ENCODE measurements around the gene C2CD5. TPM values are rescaled to one million over a fixed set of nuclear protein-coding genes. Genes with fewer than 3 reads are reported as not detected.

The C2CD5 gene
- polyA plus RNA-seq, 1 of the 3 experiments (the other 2 are of a cell fraction): 9.2 TPM

GRCh38 chr12:22525426-22525825 is 18.9 kb downstream of the C2CD5 start:
- Histone ChIP-seq H3F3A (replicated peaks; ENCODE audit: insufficient read depth) (peaks cover 39% of the 10 kb centered on the region), H3K9ac (peak overlapping the region; percentile 45; the same call in 1 of the 2 replicates), H4K20me1 (ENCODE audit: insufficient read depth) (no peaks in the 10 kb centered on the region), H3K4me1 (ENCODE audit: control insufficient read depth in 1 of 2, insufficient read depth in 2 of 2, low read depth in 1 of 2, low read length in 1 of 2) (peaks cover 0 to 43% of the 10 kb centered on the region in 2 experiments; a peak in 3 of 4 replicates), H3K4me3 (ENCODE audit: low read depth in 2 of 2, low read length in 1 of 2) (no peak overlapping the region), H3K36me3 (replicated peaks in 1 of 2; ENCODE audit: control insufficient read depth in 1 of 2, insufficient read depth in 2 of 2, low read length in 1 of 2) (peaks cover 24 to 31% of the 10 kb centered on the region in 2 experiments), H3K27me3 (ENCODE audit: insufficient read depth) (no peaks in the 10 kb centered on the region), H3K9me3 (no peaks in the 10 kb centered on the region), H3K9me2 (no peaks in the 10 kb centered on the region), H3K4me2 (peak overlapping the region; percentile 36; the same call in 1 of the 2 replicates), H2AFZ (ENCODE audit: low read depth) (no peak overlapping the region), H3K79me2 (ENCODE audit: insufficient read depth) (peaks cover 11% of the 10 kb centered on the region; the same call in 1 of the 2 replicates), H3K27ac (ENCODE audit: low read depth in 2 of 2, low read length in 1 of 2) (peak overlapping the region in 1 of 2 experiments; percentile 72)
- peak in 1 of 2 experiments; percentile 50; a peak in 1 of 4 replicates for TF ChIP-seq EP300 (IDR thresholded peaks at IDR 0.05; ENCODE audit: borderline replicate concordance in 1 of 2, low read depth in 1 of 2, low read length in 1 of 2)
- TF ChIP-seq JUND (IDR thresholded peaks at IDR 0.05): peak; percentile 45
- TF ChIP-seq, protein P1, sequence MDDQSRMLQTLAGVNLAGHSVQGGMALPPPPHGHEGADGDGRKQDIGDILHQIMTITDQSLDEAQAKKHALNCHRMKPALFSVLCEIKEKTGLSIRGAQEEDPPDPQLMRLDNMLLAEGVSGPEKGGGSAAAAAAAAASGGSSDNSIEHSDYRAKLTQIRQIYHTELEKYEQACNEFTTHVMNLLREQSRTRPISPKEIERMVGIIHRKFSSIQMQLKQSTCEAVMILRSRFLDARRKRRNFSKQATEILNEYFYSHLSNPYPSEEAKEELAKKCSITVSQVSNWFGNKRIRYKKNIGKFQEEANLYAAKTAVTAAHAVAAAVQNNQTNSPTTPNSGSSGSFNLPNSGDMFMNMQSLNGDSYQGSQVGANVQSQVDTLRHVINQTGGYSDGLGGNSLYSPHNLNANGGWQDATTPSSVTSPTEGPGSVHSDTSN (IDR thresholded peaks at IDR 0.05): peak; percentile 88
- no peak for TF ChIP-seq RFX5 (IDR thresholded peaks at IDR 0.05; ENCODE audit: low read length)
- peak; percentile 20; the same call in 1 of the 2 replicates for TF ChIP-seq FOSL2 (IDR thresholded peaks at IDR 0.05; ENCODE audit: borderline replicate concordance, low read depth)
- TF ChIP-seq TEAD4 (IDR thresholded peaks at IDR 0.05; ENCODE audit: borderline replicate concordance, insufficient read depth): no peak
- peak; percentile 53; the same call in 1 of the 2 replicates for TF ChIP-seq TCF12 (IDR thresholded peaks at IDR 0.05)
- DNase-seq: no peak
- ChIA-PET CTCF (interaction anchor here (1.0 to 1.2 kb wide), 2 partner anchors 10 to 66 kb away, joined by 3 read pairs; no protein-coding TSS in a partner anchor), POLR2A (no interaction called here)
- WGBS (ENCODE audit: low lambda C conversion rate): 41% methylated on average over 2 of the region's 2 CpGs

- Histone ChIP-seq H3K4me3 (ENCODE audit: low read depth in 2 of 2, low read length in 1 of 2) (no peak overlapping the region), H3F3A (replicated peaks; ENCODE audit: insufficient read depth) (peaks cover 4% of the 10 kb centered on the region), H3K36me3 (replicated peaks in 1 of 2; ENCODE audit: control insufficient read depth in 1 of 2, insufficient read depth in 2 of 2, low read length in 1 of 2) (peaks cover 37 to 38% of the 10 kb centered on the region in 2 experiments), H3K4me2 (no peak overlapping the region), H3K9ac (no peak overlapping the region), H3K27ac (ENCODE audit: low read depth in 2 of 2, low read length in 1 of 2) (no peak overlapping the region), H3K79me2 (ENCODE audit: insufficient read depth) (no peaks in the 10 kb centered on the region), H4K20me1 (ENCODE audit: insufficient read depth) (no peaks in the 10 kb centered on the region), H3K4me1 (ENCODE audit: control insufficient read depth in 1 of 2, insufficient read depth in 2 of 2, low read depth in 1 of 2, low read length in 1 of 2) (peaks cover 0 to 4% of the 10 kb centered on the region in 2 experiments; a peak in 3 of 4 replicates), H3K9me3 (no peaks in the 10 kb centered on the region), H2AFZ (ENCODE audit: low read depth) (no peak overlapping the region), H3K27me3 (ENCODE audit: insufficient read depth) (no peaks in the 10 kb centered on the region), H3K9me2 (no peaks in the 10 kb centered on the region)
- WGBS (ENCODE audit: low lambda C conversion rate): 92% methylated on average over 6 of the region's 6 CpGs
- ChIA-PET CTCF (interaction anchor here (1.6 to 2.1 kb wide), 2 partner anchors 10 to 26 kb away, joined by 4 to 9 read pairs; partner anchors contain the start of gene C2CD5), POLR2A (no interaction called here)
- TF ChIP-seq GATA2 (CRISPR knock-in tag; IDR thresholded peaks at IDR 0.05) (no peak), SIN3A (IDR thresholded peaks at IDR 0.05; ENCODE audit: borderline replicate concordance, low read depth, low read length) (no peak), MEF2A (IDR thresholded peaks at IDR 0.05; ENCODE audit: borderline replicate concordance, low read depth) (no peak), TEAD4 (IDR thresholded peaks at IDR 0.05; ENCODE audit: borderline replicate concordance, insufficient read depth) (no peak), FOXJ3 (CRISPR knock-in tag; IDR thresholded peaks at IDR 0.05) (no peak), MAX (IDR thresholded peaks at IDR 0.05; ENCODE audit: low read depth) (no peak), NFIC (IDR thresholded peaks at IDR 0.05; ENCODE audit: borderline replicate concordance) (no peak)
- TF ChIP-seq, protein P2, sequence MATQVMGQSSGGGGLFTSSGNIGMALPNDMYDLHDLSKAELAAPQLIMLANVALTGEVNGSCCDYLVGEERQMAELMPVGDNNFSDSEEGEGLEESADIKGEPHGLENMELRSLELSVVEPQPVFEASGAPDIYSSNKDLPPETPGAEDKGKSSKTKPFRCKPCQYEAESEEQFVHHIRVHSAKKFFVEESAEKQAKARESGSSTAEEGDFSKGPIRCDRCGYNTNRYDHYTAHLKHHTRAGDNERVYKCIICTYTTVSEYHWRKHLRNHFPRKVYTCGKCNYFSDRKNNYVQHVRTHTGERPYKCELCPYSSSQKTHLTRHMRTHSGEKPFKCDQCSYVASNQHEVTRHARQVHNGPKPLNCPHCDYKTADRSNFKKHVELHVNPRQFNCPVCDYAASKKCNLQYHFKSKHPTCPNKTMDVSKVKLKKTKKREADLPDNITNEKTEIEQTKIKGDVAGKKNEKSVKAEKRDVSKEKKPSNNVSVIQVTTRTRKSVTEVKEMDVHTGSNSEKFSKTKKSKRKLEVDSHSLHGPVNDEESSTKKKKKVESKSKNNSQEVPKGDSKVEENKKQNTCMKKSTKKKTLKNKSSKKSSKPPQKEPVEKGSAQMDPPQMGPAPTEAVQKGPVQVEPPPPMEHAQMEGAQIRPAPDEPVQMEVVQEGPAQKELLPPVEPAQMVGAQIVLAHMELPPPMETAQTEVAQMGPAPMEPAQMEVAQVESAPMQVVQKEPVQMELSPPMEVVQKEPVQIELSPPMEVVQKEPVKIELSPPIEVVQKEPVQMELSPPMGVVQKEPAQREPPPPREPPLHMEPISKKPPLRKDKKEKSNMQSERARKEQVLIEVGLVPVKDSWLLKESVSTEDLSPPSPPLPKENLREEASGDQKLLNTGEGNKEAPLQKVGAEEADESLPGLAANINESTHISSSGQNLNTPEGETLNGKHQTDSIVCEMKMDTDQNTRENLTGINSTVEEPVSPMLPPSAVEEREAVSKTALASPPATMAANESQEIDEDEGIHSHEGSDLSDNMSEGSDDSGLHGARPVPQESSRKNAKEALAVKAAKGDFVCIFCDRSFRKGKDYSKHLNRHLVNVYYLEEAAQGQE (IDR thresholded peaks at IDR 0.05; ENCODE audit: low read depth, low read length): no peak
- TF ChIP-seq, protein P3, sequence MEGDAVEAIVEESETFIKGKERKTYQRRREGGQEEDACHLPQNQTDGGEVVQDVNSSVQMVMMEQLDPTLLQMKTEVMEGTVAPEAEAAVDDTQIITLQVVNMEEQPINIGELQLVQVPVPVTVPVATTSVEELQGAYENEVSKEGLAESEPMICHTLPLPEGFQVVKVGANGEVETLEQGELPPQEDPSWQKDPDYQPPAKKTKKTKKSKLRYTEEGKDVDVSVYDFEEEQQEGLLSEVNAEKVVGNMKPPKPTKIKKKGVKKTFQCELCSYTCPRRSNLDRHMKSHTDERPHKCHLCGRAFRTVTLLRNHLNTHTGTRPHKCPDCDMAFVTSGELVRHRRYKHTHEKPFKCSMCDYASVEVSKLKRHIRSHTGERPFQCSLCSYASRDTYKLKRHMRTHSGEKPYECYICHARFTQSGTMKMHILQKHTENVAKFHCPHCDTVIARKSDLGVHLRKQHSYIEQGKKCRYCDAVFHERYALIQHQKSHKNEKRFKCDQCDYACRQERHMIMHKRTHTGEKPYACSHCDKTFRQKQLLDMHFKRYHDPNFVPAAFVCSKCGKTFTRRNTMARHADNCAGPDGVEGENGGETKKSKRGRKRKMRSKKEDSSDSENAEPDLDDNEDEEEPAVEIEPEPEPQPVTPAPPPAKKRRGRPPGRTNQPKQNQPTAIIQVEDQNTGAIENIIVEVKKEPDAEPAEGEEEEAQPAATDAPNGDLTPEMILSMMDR (IDR thresholded peaks at IDR 0.05): no peak
- no peak for DNase-seq
Observed at GRCh38 chr12:22518998-22519397, 25.3 kb downstream of the C2CD5 start.

Data from SK-N-SH (cell line).